Type B pancreatic cell (in vitro differentiated cells): ENCODE measurements around the gene HMCN1. TPM values are rescaled to one million over a fixed set of nuclear protein-coding genes. Genes with fewer than 3 reads are reported as not detected.

ENCODE experiments used
- DNase-seq: peaks from one replicate; pipeline ENCODE4 v3.0.0; 2021; ENCODE audit warnings: mixed read lengths; ENCODE audit not compliant: unreplicated experiment; ENCODE audit errors: extremely low spot score
- H3K27ac Mint-ChIP-seq: 2 replicates; pipeline ENCODE4 v1.8.0; 2021; ENCODE audit warnings: mild to moderate bottlenecking, mixed read lengths
- H3K27me3 Mint-ChIP-seq: 2 replicates; pipeline ENCODE4 v1.8.0; 2021; ENCODE audit warnings: mixed read lengths
- H3K36me3 Mint-ChIP-seq: 2 replicates; pipeline ENCODE4 v1.8.0; 2021; ENCODE audit warnings: mixed read lengths
- H3K4me1 Mint-ChIP-seq: one replicate; pipeline ENCODE4 v1.8.0; 2021; ENCODE audit warnings: mixed read lengths; ENCODE audit not compliant: unreplicated experiment
- H3K4me3 Mint-ChIP-seq: 2 replicates; pipeline ENCODE4 v1.8.0; 2021; ENCODE audit warnings: mild to moderate bottlenecking, mixed read lengths
- H3K9me3 Mint-ChIP-seq: 2 replicates; pipeline ENCODE4 v1.8.0; 2021; ENCODE audit warnings: mixed read lengths
- CTCF ChIP-seq: fragments of 200-600 bp; sonication (generic); conservative IDR thresholded peaks from 2 replicates; pipeline ENCODE4 v1.5.0; 2021; ENCODE audit warnings: antibody characterized with exemption, mild to moderate bottlenecking
- total RNA-seq: library from RNA; stranded (reverse); gene quantifications from 2 replicates; pipeline ENCODE4 v1.2.1, GENCODE V29; 2021; ENCODE audit warnings: low replicate concordance

The HMCN1 gene
- total RNA-seq, 1 donor from 2014 or later = 13.2 TPM

- Mint-ChIP-seq H3K27ac (no peak overlapping the region), H3K27me3 (no peaks in the 10 kb centered on the region), H3K9me3 (no peaks in the 10 kb centered on the region), H3K36me3 (peaks cover 4% of the 10 kb centered on the region), H3K4me1 (peaks cover 7% of the 10 kb centered on the region), H3K4me3 (no peak overlapping the region)
- DNase-seq = no peak
- TF ChIP-seq CTCF = no peak
Measured at GRCh38 chr1:185871627-185872150, 137.5 kb downstream of the HMCN1 start.

- Mint-ChIP-seq H3K4me1 (peaks cover 7% of the 10 kb centered on the region), H3K27ac (no peak overlapping the region), H3K9me3 (no peaks in the 10 kb centered on the region), H3K36me3 (no peaks in the 10 kb centered on the region), H3K4me3 (no peak overlapping the region), H3K27me3 (no peaks in the 10 kb centered on the region)
- no peak for DNase-seq
- no peak for TF ChIP-seq CTCF
Measured at GRCh38 chr1:185874246-185874645, 140.1 kb downstream of the HMCN1 start.

GRCh38 chr1:185880330-185880729 is 146.1 kb downstream of the HMCN1 start:
- Mint-ChIP-seq H3K9me3 (no peaks in the 10 kb centered on the region), H3K4me3 (no peak overlapping the region), H3K36me3 (no peaks in the 10 kb centered on the region), H3K4me1 (no peaks in the 10 kb centered on the region), H3K27ac (no peak overlapping the region), H3K27me3 (no peaks in the 10 kb centered on the region)
- TF ChIP-seq CTCF = no peak
- no peak for DNase-seq

- TF ChIP-seq CTCF = no peak
Measured at GRCh38 chr1:185880779-185881333, 146.7 kb downstream of the HMCN1 start.

GRCh38 chr1:185886046-185886445 is 151.9 kb downstream of the HMCN1 start:
- no peak for TF ChIP-seq CTCF
- Mint-ChIP-seq H3K27ac (no peak overlapping the region), H3K4me1 (no peaks in the 10 kb centered on the region), H3K9me3 (no peaks in the 10 kb centered on the region), H3K27me3 (no peaks in the 10 kb centered on the region), H3K36me3 (no peaks in the 10 kb centered on the region), H3K4me3 (no peak overlapping the region)
- DNase-seq = no peak

More at GRCh38 chr1:185880779-185881333, 146.7 kb downstream of the HMCN1 start:
- H3K36me3 Mint-ChIP-seq = no peaks in the 10 kb centered on the region
- H3K9me3 Mint-ChIP-seq = no peaks in the 10 kb centered on the region
- no peak overlapping the region for H3K4me3 Mint-ChIP-seq
- no peaks in the 10 kb centered on the region for H3K27me3 Mint-ChIP-seq
- no peak for DNase-seq
- H3K4me1 Mint-ChIP-seq = no peaks in the 10 kb centered on the region
- H3K27ac Mint-ChIP-seq = no peak overlapping the region
